ES-I3 (cell line): ENCODE results near the gene DHODH.
"Not testable (repeated sequence)": the region's sequence is repeated elsewhere in the genome, so short reads cannot be mapped to it uniquely, and the experiment has no call there.

Experiments used
- H3K36me3 ChIP-seq: 2 replicates; pipeline ENCODE4 v1.6.1; 2013; ENCODE audit warnings: mild to moderate bottlenecking, low read length, control low read depth, moderate library complexity; ENCODE audit not compliant: insufficient read depth
- H3K4me1 ChIP-seq: 2 replicates; pipeline ENCODE4 v1.6.1; 2013; ENCODE audit warnings: mild to moderate bottlenecking, control low read depth, low read length; ENCODE audit not compliant: insufficient read depth
- H3K9ac ChIP-seq: 2 replicates; pipeline ENCODE4 v1.6.1; 2013; ENCODE audit warnings: low read depth, mild to moderate bottlenecking, low read length, moderate library complexity
- H3K9me3 ChIP-seq: 2 replicates; pipeline ENCODE4 v1.6.1; 2013; ENCODE audit warnings: mild to moderate bottlenecking, low read length, moderate library complexity; ENCODE audit not compliant: control insufficient read depth, insufficient read depth

The DHODH gene

GRCh38 chr16:72054254-72054847, 45.8 kb downstream of the DHODH start, which contains the start of gene HP:
TSS of gene HP (plus strand) at chr16:72054505. CDS start at chr16:72054653, 148 bp downstream.
- not testable (repeated sequence) for H3K4me1 ChIP-seq, H3K36me3 ChIP-seq, H3K9ac ChIP-seq

GRCh38 chr16:72055911-72056310, 47.4 kb downstream of the DHODH start:
- Histone ChIP-seq H3K36me3 (no peaks in the 10 kb centered on the region), H3K4me1 (no peaks in the 10 kb centered on the region), H3K9me3 (no peaks in the 10 kb centered on the region), H3K9ac (no peak overlapping the region)

More at GRCh38 chr16:72054254-72054847, 45.8 kb downstream of the DHODH start, which contains the start of gene HP:
- H3K9me3 ChIP-seq, result not testable (repeated sequence)

GRCh38 chr16:72057313-72057712, 48.8 kb downstream of the DHODH start:
- H3K4me1 ChIP-seq, H3K9me3 ChIP-seq, H3K9ac ChIP-seq, H3K36me3 ChIP-seq: not testable (repeated sequence)

- H3K4me1 ChIP-seq, H3K36me3 ChIP-seq, H3K9ac ChIP-seq, H3K9me3 ChIP-seq: not testable (repeated sequence)
Observed at GRCh38 chr16:72059060-72059459, 50.5 kb downstream of the DHODH start.

- Histone ChIP-seq H3K36me3 (no peaks in the 10 kb centered on the region), H3K4me1 (no peaks in the 10 kb centered on the region), H3K9me3 (no peaks in the 10 kb centered on the region), H3K9ac (no peak overlapping the region)
Observed at GRCh38 chr16:72060405-72060804, 51.9 kb downstream of the DHODH start.

- Histone ChIP-seq H3K9me3 (no peaks in the 10 kb centered on the region), H3K36me3 (no peaks in the 10 kb centered on the region), H3K9ac (no peak overlapping the region), H3K4me1 (no peaks in the 10 kb centered on the region)
Observed at GRCh38 chr16:72061564-72061963, 53.0 kb downstream of the DHODH start.

- no peaks in the 10 kb centered on the region for H3K4me1 ChIP-seq
- H3K9ac ChIP-seq, result no peak overlapping the region
- no peaks in the 10 kb centered on the region for H3K9me3 ChIP-seq
- H3K36me3 ChIP-seq, result no peaks in the 10 kb centered on the region
Observed at GRCh38 chr16:72064361-72064894, 55.9 kb downstream of the DHODH start.

- H3K9ac ChIP-seq, result no peak overlapping the region
- no peaks in the 10 kb centered on the region for H3K4me1 ChIP-seq
- no peaks in the 10 kb centered on the region for H3K9me3 ChIP-seq
- no peaks in the 10 kb centered on the region for H3K36me3 ChIP-seq
Observed at GRCh38 chr16:72066747-72067146, 58.2 kb downstream of the DHODH start.

- Histone ChIP-seq H3K4me1 (no peaks in the 10 kb centered on the region), H3K9ac (no peak overlapping the region), H3K36me3 (no peaks in the 10 kb centered on the region), H3K9me3 (no peaks in the 10 kb centered on the region)
Observed at GRCh38 chr16:72068930-72069329, 60.4 kb downstream of the DHODH start.

GRCh38 chr16:72072514-72073342, 64.2 kb downstream of the DHODH start:
- no peaks in the 10 kb centered on the region for H3K4me1 ChIP-seq
- no peaks in the 10 kb centered on the region for H3K36me3 ChIP-seq
- H3K9ac ChIP-seq, result no peak overlapping the region
- H3K9me3 ChIP-seq, result no peaks in the 10 kb centered on the region

- H3K36me3 ChIP-seq, result no peaks in the 10 kb centered on the region
- H3K9ac ChIP-seq, result no peak overlapping the region
- H3K4me1 ChIP-seq, result no peaks in the 10 kb centered on the region
- no peaks in the 10 kb centered on the region for H3K9me3 ChIP-seq
Observed at GRCh38 chr16:72073560-72074230, 65.2 kb downstream of the DHODH start.

- H3K9ac ChIP-seq, H3K4me1 ChIP-seq, H3K9me3 ChIP-seq, H3K36me3 ChIP-seq: not testable (repeated sequence)
Observed at GRCh38 chr16:72075067-72075466, 66.5 kb downstream of the DHODH start.
